ENCODE measurements around the gene CCDC183. TPM values are rescaled to one million over a fixed set of nuclear protein-coding genes. Genes with fewer than 3 reads are reported as not detected.

Gene CCDC183
- total RNA-seq, 1 experiment from 2014 or later, result 1.1 TPM

GRCh38 chr9:136849038-136849959, 53.2 kb downstream of the CCDC183 start, which contains the start of gene PHPT1:
Gene PHPT1, plus strand, starts transcription at chr9:136849409. Its CDS starts 22 bp downstream, at chr9:136849431.
- no peak within 1 kb of the TSS for H2AK5ac ChIP-seq (ENCODE audit: insufficient read length, low read length)
- H3K23me2 ChIP-seq (ENCODE audit: insufficient read length, low read depth, low read length, poor library complexity, severe bottlenecking), result peaks cover 8% of the 10 kb centered on the region
- H3K56ac ChIP-seq (ENCODE audit: insufficient read length, low read depth, low read length), result no peak within 1 kb of the TSS
- peak within 1 kb of the TSS; percentile 78 for H3K4me2 ChIP-seq (ENCODE audit: insufficient read depth, insufficient read length, low read length)
- no peaks in the 10 kb centered on the region for H3K9me3 ChIP-seq (ENCODE audit: control insufficient read depth, low read depth, low read length)
- H2AFZ ChIP-seq (ENCODE audit: low read length), result no peak within 1 kb of the TSS
- Mint-ChIP-seq H3K36me3 (ENCODE audit: insufficient read depth in 1 of 3, low read depth in 3 of 3) (peaks cover 0 to 12% (median 10%) of the 10 kb centered on the region in 3 experiments; a peak in 4 of 7 replicates), H3K4me3 (peak within 1 kb of the TSS; percentile 91 to 93), H3K4me1 (peaks cover 2 to 5% of the 10 kb centered on the region in 2 experiments; a peak in 3 of 4 replicates), H3K9me3 (no peaks in the 10 kb centered on the region), H3K27me3 (ENCODE audit: low read depth) (peaks cover 2% of the 10 kb centered on the region), H3K27ac (peak within 1 kb of the TSS; percentile 95 to 98 (median 97); a peak in 6 of 7 replicates)
- no CpG with 5 or more reads among the region's 77 CpGs for WGBS (ENCODE audit: extremely low coverage, insufficient read length, low lambda C conversion rate)
- H2BK12ac ChIP-seq (ENCODE audit: insufficient read length, low read depth, low read length), result no peak within 1 kb of the TSS
- H3K4me1 ChIP-seq (ENCODE audit: insufficient read depth, low read length), result no peaks in the 10 kb centered on the region
- no peak within 1 kb of the TSS for H2BK5ac ChIP-seq (ENCODE audit: insufficient read length, low read length)
- peak; percentile 99 for DNase-seq
- no peak within 1 kb of the TSS for H4K91ac ChIP-seq (ENCODE audit: insufficient read length, low read depth, low read length)
- no peak within 1 kb of the TSS for H3K27ac ChIP-seq (ENCODE audit: insufficient read length, low read depth, low read length)
- H3K9ac ChIP-seq (ENCODE audit: extremely low read depth, insufficient read length, low read length), result peak within 1 kb of the TSS; percentile 75
- no peak for TF ChIP-seq CTCF (conservative IDR thresholded peaks at IDR 0.05)
- no peak within 1 kb of the TSS for H4K5ac ChIP-seq (ENCODE audit: insufficient read length, low read depth, low read length)
- H3T11ph ChIP-seq (ENCODE audit: low read length), result no peak within 1 kb of the TSS
- no peak within 1 kb of the TSS for H3K23ac ChIP-seq (ENCODE audit: insufficient read length, low read depth, low read length)
- H2BK120ac ChIP-seq (ENCODE audit: low read depth, low read length, poor library complexity, severe bottlenecking), result no peak within 1 kb of the TSS
- no peak within 1 kb of the TSS for H2BK20ac ChIP-seq (ENCODE audit: low read depth, low read length, poor library complexity, severe bottlenecking)
- H3K79me2 ChIP-seq (ENCODE audit: insufficient read depth, low read length), result no peaks in the 10 kb centered on the region
- H3K79me1 ChIP-seq (ENCODE audit: insufficient read depth, low read depth, low read length, poor library complexity, severe bottlenecking), result no peaks in the 10 kb centered on the region
- no peak within 1 kb of the TSS for H2BK15ac ChIP-seq (ENCODE audit: low read depth, low read length)
- H4K8ac ChIP-seq (replicated peaks; ENCODE audit: insufficient read length, low read depth, low read length), result no peak within 1 kb of the TSS
- H3K18ac ChIP-seq (ENCODE audit: insufficient read length, low read depth, low read length), result peak within 1 kb of the TSS; percentile 96
- no peaks in the 10 kb centered on the region for H4K20me1 ChIP-seq (ENCODE audit: control insufficient read depth, insufficient read depth, insufficient read length)
- no peaks in the 10 kb centered on the region for H3K27me3 ChIP-seq (ENCODE audit: insufficient read depth, low read length)
- H3K14ac ChIP-seq (ENCODE audit: insufficient read depth, low read length), result peak within 1 kb of the TSS; percentile 97
- H3K4ac ChIP-seq (ENCODE audit: low read depth, low read length), result no peak within 1 kb of the TSS
